DOHH2 (cell line): ENCODE results near the gene PSME3.

Experiments used
- EZH2phosphoT487 ChIP-seq: fragments of 200-600 bp; sonication (generic); IDR thresholded peaks from 2 replicates; pipeline ENCODE4 v1.6.1; 2017; ENCODE audit warnings: borderline replicate concordance, mild to moderate bottlenecking, antibody characterized with exemption, low read length, moderate library complexity, mixed read lengths
- TF ChIP-seq, protein P1 (sequence below): fragments of 200-600 bp; sonication (generic); IDR thresholded peaks from one replicate; pipeline ENCODE4 v1.5.1; 2014; ENCODE audit warnings: antibody characterized with exemption, mild to moderate bottlenecking, low read depth, low read length; ENCODE audit not compliant: poor library complexity, severe bottlenecking

DNA sequence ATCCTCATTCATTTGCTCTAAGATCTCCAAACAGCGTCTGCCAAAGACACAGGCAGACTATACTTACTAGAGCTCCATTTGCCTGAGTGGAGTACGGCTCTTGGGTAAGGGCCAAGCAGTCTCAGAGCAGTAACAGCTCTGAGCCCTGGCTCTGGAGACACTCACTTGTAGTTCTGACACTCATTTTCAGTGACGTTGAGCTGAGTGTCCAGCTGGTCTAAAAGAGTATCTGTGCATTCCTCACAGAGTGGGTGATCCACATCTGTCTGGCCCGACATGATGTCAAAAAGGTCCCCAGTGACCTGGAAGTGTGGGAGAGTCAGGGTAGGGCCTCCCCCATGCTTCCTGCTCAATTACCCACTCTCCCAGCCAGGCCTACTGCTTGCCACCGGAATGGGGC is 14.8 kb upstream of the PSME3 start:
- TF ChIP-seq, protein P1, sequence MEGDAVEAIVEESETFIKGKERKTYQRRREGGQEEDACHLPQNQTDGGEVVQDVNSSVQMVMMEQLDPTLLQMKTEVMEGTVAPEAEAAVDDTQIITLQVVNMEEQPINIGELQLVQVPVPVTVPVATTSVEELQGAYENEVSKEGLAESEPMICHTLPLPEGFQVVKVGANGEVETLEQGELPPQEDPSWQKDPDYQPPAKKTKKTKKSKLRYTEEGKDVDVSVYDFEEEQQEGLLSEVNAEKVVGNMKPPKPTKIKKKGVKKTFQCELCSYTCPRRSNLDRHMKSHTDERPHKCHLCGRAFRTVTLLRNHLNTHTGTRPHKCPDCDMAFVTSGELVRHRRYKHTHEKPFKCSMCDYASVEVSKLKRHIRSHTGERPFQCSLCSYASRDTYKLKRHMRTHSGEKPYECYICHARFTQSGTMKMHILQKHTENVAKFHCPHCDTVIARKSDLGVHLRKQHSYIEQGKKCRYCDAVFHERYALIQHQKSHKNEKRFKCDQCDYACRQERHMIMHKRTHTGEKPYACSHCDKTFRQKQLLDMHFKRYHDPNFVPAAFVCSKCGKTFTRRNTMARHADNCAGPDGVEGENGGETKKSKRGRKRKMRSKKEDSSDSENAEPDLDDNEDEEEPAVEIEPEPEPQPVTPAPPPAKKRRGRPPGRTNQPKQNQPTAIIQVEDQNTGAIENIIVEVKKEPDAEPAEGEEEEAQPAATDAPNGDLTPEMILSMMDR, result no peak
- TF ChIP-seq EZH2phosphoT487, result no peak
